ENCODE measurements around the gene CTRL.

Gene CTRL

DNA sequence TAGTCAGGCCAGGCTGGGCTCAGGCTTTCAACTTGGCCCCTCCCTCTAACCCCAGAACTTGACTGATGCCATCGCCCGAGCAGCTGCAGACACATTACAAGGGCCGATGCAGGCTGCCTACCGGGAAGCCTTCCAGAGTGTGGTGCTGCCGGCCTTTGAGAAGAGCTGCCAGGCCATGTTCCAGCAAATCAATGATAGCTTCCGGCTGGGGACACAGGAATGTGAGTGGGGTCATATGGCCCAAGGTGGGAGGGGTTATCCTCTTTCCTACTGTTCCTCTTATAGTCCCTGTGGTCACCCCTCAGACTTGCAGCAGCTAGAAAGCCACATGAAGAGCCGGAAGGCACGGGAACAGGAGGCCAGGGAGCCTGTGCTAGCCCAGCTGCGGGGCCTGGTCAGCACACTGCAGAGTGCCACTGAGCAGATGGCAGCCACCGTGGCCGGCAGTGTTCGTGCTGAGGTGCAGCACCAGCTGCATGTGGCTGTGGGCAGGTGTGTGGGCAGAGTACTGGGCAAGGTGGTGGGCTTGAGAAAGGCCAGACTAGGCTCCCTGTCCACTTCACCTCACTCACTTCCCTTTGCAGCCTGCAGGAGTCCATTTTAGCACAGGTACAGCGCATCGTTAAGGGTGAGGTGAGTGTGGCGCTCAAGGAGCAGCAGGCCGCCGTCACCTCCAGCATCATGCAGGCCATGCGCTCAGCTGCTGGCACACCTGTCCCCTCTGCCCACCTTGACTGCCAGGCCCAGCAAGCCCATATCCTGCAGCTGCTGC lies 49.1 kb downstream of the CTRL start:
- no peak for DNase-seq (ENCODE audit: low read depth)
- no peaks in the 10 kb centered on the region for H3K9me3 ChIP-seq (ENCODE audit: control insufficient read depth, low read length)
- no peak overlapping the region for H3K4me3 ChIP-seq (ENCODE audit: low read length)
- H3K9ac ChIP-seq (ENCODE audit: low read length) = no peak overlapping the region
- peaks cover 9% of the 10 kb centered on the region for H3K4me1 ChIP-seq (ENCODE audit: control insufficient read depth, insufficient read depth, low read length)
- no peaks in the 10 kb centered on the region for H3K27me3 ChIP-seq (replicated peaks; ENCODE audit: control insufficient read depth, insufficient read depth, low read length)
- H3K36me3 ChIP-seq (ENCODE audit: control insufficient read depth, insufficient read depth, low read length, severe bottlenecking) = peaks cover 68% of the 10 kb centered on the region

DNA sequence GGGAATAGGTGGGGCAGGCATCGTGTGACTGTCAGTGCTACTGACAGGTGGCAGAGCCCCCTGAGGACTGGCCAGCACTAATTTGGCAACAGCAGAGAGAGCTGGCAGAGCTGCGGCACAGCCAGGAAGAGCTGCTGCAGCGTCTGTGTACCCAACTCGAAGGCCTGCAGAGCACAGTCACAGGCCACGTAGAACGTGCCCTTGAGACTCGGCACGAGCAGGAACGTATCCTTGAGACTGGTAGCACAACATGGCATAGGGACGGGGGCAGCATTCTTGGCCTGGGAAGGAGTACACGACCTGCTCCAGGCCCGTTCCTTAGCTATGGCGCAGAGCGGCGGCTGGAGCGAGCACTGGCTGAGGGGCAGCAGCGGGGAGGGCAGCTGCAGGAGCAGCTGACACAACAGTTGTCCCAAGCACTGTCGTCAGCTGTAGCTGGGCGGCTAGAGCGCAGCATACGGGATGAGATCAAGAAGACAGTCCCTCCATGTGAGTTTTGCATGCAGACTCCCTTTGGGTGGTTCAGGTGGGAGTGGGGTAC lies 50.0 kb downstream of the CTRL start:
- DNase-seq (ENCODE audit: low read depth) = no peak
- Histone ChIP-seq H3K36me3 (ENCODE audit: control insufficient read depth, insufficient read depth, low read length, severe bottlenecking) (peaks cover 76% of the 10 kb centered on the region), H3K4me3 (ENCODE audit: low read length) (no peak overlapping the region), H3K4me1 (ENCODE audit: control insufficient read depth, insufficient read depth, low read length) (peaks cover 9% of the 10 kb centered on the region), H3K27me3 (replicated peaks; ENCODE audit: control insufficient read depth, insufficient read depth, low read length) (no peaks in the 10 kb centered on the region), H3K9me3 (ENCODE audit: control insufficient read depth, low read length) (no peaks in the 10 kb centered on the region), H3K9ac (ENCODE audit: low read length) (no peak overlapping the region)

DNA sequence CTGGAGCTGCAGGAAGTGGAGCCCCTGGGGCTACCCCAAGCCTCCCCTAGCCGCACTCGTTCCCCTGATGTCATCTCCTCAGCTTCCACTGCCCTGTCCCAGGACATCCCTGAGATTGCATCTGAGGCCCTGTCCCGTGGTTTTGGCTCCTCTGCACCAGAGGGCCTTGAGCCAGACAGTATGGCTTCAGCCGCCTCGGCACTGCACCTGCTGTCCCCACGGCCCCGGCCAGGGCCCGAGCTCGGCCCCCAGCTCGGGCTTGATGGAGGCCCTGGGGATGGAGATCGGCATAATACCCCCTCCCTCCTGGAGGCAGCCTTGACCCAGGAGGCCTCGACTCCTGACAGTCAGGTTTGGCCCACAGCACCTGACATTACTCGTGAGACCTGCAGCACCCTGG lies 51.1 kb downstream of the CTRL start:
- H3K4me3 ChIP-seq (ENCODE audit: low read length) = no peak overlapping the region
- H3K4me1 ChIP-seq (ENCODE audit: control insufficient read depth, insufficient read depth, low read length) = peaks cover 9% of the 10 kb centered on the region
- H3K27me3 ChIP-seq (replicated peaks; ENCODE audit: control insufficient read depth, insufficient read depth, low read length) = no peaks in the 10 kb centered on the region
- no peak overlapping the region for H3K9ac ChIP-seq (ENCODE audit: low read length)
- no peak for DNase-seq (ENCODE audit: low read depth)
- no peaks in the 10 kb centered on the region for H3K9me3 ChIP-seq (ENCODE audit: control insufficient read depth, low read length)
- peaks cover 74% of the 10 kb centered on the region for H3K36me3 ChIP-seq (ENCODE audit: control insufficient read depth, insufficient read depth, low read length, severe bottlenecking)

DNA sequence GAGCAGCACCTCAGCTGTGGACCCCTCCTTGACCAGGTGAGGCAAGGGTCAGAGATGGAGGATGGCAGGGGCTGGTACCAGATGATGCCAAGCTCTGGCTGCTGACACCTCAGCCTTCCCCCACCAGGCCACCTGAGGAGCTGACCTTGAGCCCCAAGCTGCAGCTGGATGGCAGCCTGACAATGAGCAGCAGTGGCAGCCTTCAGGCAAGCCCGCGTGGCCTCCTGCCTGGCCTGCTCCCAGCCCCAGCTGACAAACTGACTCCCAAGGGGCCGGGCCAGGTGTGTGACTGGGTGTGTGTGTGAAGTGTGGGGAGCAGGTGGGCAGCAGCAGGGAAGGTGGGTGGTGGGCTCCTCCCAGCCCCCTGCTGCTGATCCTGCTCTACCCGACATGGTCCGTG lies 51.7 kb downstream of the CTRL start:
- no peak for DNase-seq (ENCODE audit: low read depth)
- H3K9ac ChIP-seq (ENCODE audit: low read length) = no peak overlapping the region
- H3K36me3 ChIP-seq (ENCODE audit: control insufficient read depth, insufficient read depth, low read length, severe bottlenecking) = peaks cover 74% of the 10 kb centered on the region
- no peaks in the 10 kb centered on the region for H3K9me3 ChIP-seq (ENCODE audit: control insufficient read depth, low read length)
- no peaks in the 10 kb centered on the region for H3K27me3 ChIP-seq (replicated peaks; ENCODE audit: control insufficient read depth, insufficient read depth, low read length)
- H3K4me3 ChIP-seq (ENCODE audit: low read length) = no peak overlapping the region
- H3K4me1 ChIP-seq (ENCODE audit: control insufficient read depth, insufficient read depth, low read length) = peaks cover 8% of the 10 kb centered on the region

Measured in adipocyte (in vitro differentiated cells).